ENCODE results near the gene ZNF205.

DNA sequence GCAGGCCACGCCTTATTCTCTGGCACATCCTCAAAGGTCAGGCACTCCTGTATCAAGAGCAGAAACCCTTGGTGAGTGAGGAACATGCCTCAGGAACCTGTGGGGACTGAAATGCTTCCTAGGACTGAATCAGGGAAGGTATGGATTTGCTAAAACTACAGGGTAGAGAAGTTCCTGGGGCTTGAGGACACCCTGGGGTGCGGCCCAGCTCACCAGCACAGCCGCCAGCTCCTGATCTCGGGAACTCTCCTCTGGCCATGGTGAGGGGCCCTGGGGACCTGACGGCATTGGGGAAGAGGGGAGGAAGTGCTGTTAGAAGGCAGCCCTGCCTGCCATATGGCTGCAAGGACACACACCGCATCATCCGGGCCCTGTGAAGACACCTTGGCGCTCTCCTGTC is 20.8 kb upstream of the ZNF205 start:
- TF ChIP-seq EP300 (IDR thresholded peaks at IDR 0.05; ENCODE audit: borderline replicate concordance in 1 of 2, control insufficient read depth in 1 of 2, low read depth in 2 of 2, low read length in 2 of 2) (no peak), ZBTB33 (IDR thresholded peaks at IDR 0.05) (no peak), ASH2L (IDR thresholded peaks at IDR 0.05; ENCODE audit: borderline replicate concordance, low read depth) (no peak), ESRRA (IDR thresholded peaks at IDR 0.05; ENCODE audit: low read length) (no peak), FOXM1 (IDR thresholded peaks at IDR 0.05; ENCODE audit: low read depth, low read length) (no peak), EZH2 (IDR thresholded peaks at IDR 0.05; ENCODE audit: borderline replicate concordance, control insufficient read depth, low read depth, low read length) (no peak), SRF (IDR thresholded peaks at IDR 0.05; ENCODE audit: low read depth in 2 of 2, low read length in 2 of 2) (no peak), SMAD5 (IDR thresholded peaks at IDR 0.05; ENCODE audit: low read depth) (no peak), SMC3 (IDR thresholded peaks at IDR 0.05; ENCODE audit: borderline replicate concordance, low read length) (no peak), REST (IDR thresholded peaks at IDR 0.05; ENCODE audit: low read depth, low read length) (no peak)
- TF ChIP-seq, protein P1, sequence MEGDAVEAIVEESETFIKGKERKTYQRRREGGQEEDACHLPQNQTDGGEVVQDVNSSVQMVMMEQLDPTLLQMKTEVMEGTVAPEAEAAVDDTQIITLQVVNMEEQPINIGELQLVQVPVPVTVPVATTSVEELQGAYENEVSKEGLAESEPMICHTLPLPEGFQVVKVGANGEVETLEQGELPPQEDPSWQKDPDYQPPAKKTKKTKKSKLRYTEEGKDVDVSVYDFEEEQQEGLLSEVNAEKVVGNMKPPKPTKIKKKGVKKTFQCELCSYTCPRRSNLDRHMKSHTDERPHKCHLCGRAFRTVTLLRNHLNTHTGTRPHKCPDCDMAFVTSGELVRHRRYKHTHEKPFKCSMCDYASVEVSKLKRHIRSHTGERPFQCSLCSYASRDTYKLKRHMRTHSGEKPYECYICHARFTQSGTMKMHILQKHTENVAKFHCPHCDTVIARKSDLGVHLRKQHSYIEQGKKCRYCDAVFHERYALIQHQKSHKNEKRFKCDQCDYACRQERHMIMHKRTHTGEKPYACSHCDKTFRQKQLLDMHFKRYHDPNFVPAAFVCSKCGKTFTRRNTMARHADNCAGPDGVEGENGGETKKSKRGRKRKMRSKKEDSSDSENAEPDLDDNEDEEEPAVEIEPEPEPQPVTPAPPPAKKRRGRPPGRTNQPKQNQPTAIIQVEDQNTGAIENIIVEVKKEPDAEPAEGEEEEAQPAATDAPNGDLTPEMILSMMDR (IDR thresholded peaks at IDR 0.05 in 2 of 3, conservative IDR thresholded peaks at IDR 0.05 in 1 of 3; ENCODE audit: control insufficient read depth in 2 of 3, extremely low read depth in 1 of 3, insufficient read depth in 1 of 3, low read depth in 3 of 3, low read length in 3 of 3), result no peak
- TF ChIP-seq, protein P2, sequence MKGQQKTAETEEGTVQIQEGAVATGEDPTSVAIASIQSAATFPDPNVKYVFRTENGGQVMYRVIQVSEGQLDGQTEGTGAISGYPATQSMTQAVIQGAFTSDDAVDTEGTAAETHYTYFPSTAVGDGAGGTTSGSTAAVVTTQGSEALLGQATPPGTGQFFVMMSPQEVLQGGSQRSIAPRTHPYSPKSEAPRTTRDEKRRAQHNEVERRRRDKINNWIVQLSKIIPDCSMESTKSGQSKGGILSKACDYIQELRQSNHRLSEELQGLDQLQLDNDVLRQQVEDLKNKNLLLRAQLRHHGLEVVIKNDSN (IDR thresholded peaks at IDR 0.05; ENCODE audit: borderline replicate concordance, extremely low read length, insufficient read depth, low read depth, low read length), result no peak
- TF ChIP-seq, protein P3, sequence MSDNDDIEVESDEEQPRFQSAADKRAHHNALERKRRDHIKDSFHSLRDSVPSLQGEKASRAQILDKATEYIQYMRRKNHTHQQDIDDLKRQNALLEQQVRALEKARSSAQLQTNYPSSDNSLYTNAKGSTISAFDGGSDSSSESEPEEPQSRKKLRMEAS (IDR thresholded peaks at IDR 0.05; ENCODE audit: low read depth, low read length), result no peak

Data from GM12878 (cell line).